GM12878 (cell line): ENCODE results near the gene MPEG1. TPM values are rescaled to one million over a fixed set of nuclear protein-coding genes. Genes with fewer than 3 reads are reported as not detected.

Experiments used
- ATAC-seq: fragments of 200-7000 bp; cut with Tn5 transposase; 3 replicates; pipeline ENCODE4 v1.9.1; 2020; ENCODE audit warnings: mild to moderate bottlenecking, moderate library complexity
- BruUV-seq: library from RNA; stranded (reverse); fragments of 400-500 nt; replicated peaks from 2 replicates; lab custom pipeline; 2021; lab: Mats Ljungman, UMichigan
- CTCF ChIA-PET: fragments of 300-600 bp; sonication (Branson Sonifier 250); formaldehyde crosslinking; extraction: SDS; loops from one replicate; lab custom pipeline; 2021; ENCODE audit warnings: inconsistent platforms; lab: Yijun Ruan, JAX
- POLR2A ChIA-PET: fragments of 350-600 bp; formaldehyde crosslinking; extraction: SDS; loops from one replicate; lab custom pipeline; 2021; ENCODE audit warnings: inconsistent platforms; lab: Charles Lee
- RAD21 ChIA-PET: fragments of 300-600 bp; sonication (Branson Sonifier 250); formaldehyde crosslinking; loops from one replicate; lab custom pipeline; 2023; ENCODE audit warnings: antibody characterized with exemption; ENCODE audit not compliant: unreplicated experiment; lab: Charles Lee
- SMC1A ChIA-PET: fragments of 300-600 bp; sonication (Branson Sonifier 250); formaldehyde crosslinking; loops from one replicate; lab custom pipeline; 2023; ENCODE audit not compliant: unreplicated experiment, uncharacterized antibody; lab: Charles Lee
- DNase-seq: peaks from one replicate; pipeline ENCODE4 v3.0.0-alpha.2; 2011; ENCODE audit warnings: low read depth, low spot score
- FAIRE-seq: peaks from 3 replicates; lab custom pipeline; 2011; peaks lifted over from hg19 to GRCh38; lab: Jason Lieb, UNC
- H2AFZ ChIP-seq: 2 replicates; pipeline ENCODE4 v1.6.0; 2011; ENCODE audit warnings: low read depth, low read length, control low read depth; ENCODE audit not compliant: control insufficient read depth
- H3K27ac ChIP-seq: 2 replicates; pipeline ENCODE4 v1.5.1; 2011; ENCODE audit warnings: control low read depth; ENCODE audit not compliant: control insufficient read depth, insufficient read depth
- H3K27me3 ChIP-seq, 2 experiments: replicated peaks in 1 of 2; 2 replicates each; pipeline versions ENCODE4 v1.6.0 to v1.6.1; 2011; ENCODE audit warnings: low read length in 1 of 2; ENCODE audit not compliant: control insufficient read depth in 2 of 2, insufficient read depth in 2 of 2
- H3K36me3 ChIP-seq, 2 experiments: 2 replicates each; pipeline ENCODE4 v1.5.1; 2011; ENCODE audit warnings: low read length in 1 of 2; ENCODE audit not compliant: control insufficient read depth in 2 of 2, insufficient read depth in 2 of 2
- H3K4me1 ChIP-seq: 2 replicates; pipeline ENCODE4 v1.6.1; 2011; ENCODE audit warnings: mild to moderate bottlenecking, low read length, moderate library complexity, mixed read lengths; ENCODE audit not compliant: control insufficient read depth, insufficient read depth
- H3K4me2 ChIP-seq: 2 replicates; pipeline ENCODE4 v1.6.0; 2011; ENCODE audit warnings: control low read depth; ENCODE audit not compliant: control insufficient read depth, insufficient read depth
- H3K4me3 ChIP-seq: fragments of 200-600 bp; sonication (generic); 2 replicates; pipeline ENCODE4 v1.5.1; 2016
- H3K79me2 ChIP-seq: 2 replicates; pipeline ENCODE4 v1.6.0; 2011; ENCODE audit warnings: low read length; ENCODE audit not compliant: control insufficient read depth, insufficient read depth
- H3K9ac ChIP-seq: 2 replicates; pipeline ENCODE4 v1.8.0; 2011; ENCODE audit warnings: low read length, control low read depth, mixed read lengths; ENCODE audit not compliant: control insufficient read depth, insufficient read depth
- H3K9me3 ChIP-seq: replicated peaks from 3 replicates; pipeline ENCODE4 v1.5.1; 2011; ENCODE audit warnings: mild to moderate bottlenecking, low read length; ENCODE audit not compliant: control insufficient read depth, insufficient read depth
- H4K20me1 ChIP-seq: 2 replicates; pipeline ENCODE4 v1.6.0; 2011; ENCODE audit not compliant: control insufficient read depth, insufficient read depth
- CBX3 ChIP-seq: fragments of 200-600 bp; sonication (generic); IDR thresholded peaks from 2 replicates; pipeline ENCODE4 v1.6.1; 2016; ENCODE audit warnings: low read depth, borderline replicate concordance
- ESRRA ChIP-seq: IDR thresholded peaks from 2 replicates; pipeline ENCODE4 v1.6.1; 2012; ENCODE audit warnings: mild to moderate bottlenecking, low read length, improper control_type of control experiment
- FOXK2 ChIP-seq: fragments of 450-650 bp; IDR thresholded peaks from 2 replicates; pipeline ENCODE4 v1.6.1; 2017; ENCODE audit warnings: mild to moderate bottlenecking, moderate library complexity
- KAT2A ChIP-seq: conservative IDR thresholded peaks from 2 replicates; pipeline ENCODE4 v1.6.1; 2011; ENCODE audit warnings: low read depth, low read length; ENCODE audit not compliant: control insufficient read depth
- WGBS: methylation state at CpG from one replicate; pipeline ENCODE4 v1.1.6; 2016; ENCODE audit warnings: low lambda C conversion rate; ENCODE audit not compliant: insufficient replicate concordance, insufficient coverage; ENCODE audit errors: missing lambda C conversion rate; 5-methylcytosine and 5-hydroxymethylcytosine counted together
- in situ Hi-C: fragments of 300-500 bp; cut with MboI; formaldehyde crosslinking; loops from 9 replicates; pipeline ENCODE4 v1.14.3; 2018; ENCODE audit warnings: mixed read lengths
- intact Hi-C: fragments of 100-400 bp; cut with micrococcal nuclease; formaldehyde crosslinking; loops from one replicate; pipeline ENCODE4 v1.14.2; 2022; ENCODE audit not compliant: unreplicated experiment
- polyA plus RNA-seq, 11 experiments: library from polyadenylated mRNA; depleted of rRNA in 4 of 11; unstranded in 6 of 11; stranded (reverse) in 5 of 11; fragments of >200 nt; fragmentation: Nextera tagmentation in 4 of 11; fragmentation: Illumina TruSeq in 1 of 11; extraction: Ambion mirVana in 4 of 11; extraction: Trizol in 1 of 11; gene quantifications; 1 replicate in 1 of 11; 2 replicates in 10 of 11; pipeline versions ENCODE4 v1.2.1 to v1.2.3, GENCODE V29; 2011 to 2016; ENCODE audit warnings: inconsistent platforms in 2 of 11, missing spikeins in 2 of 11, low read depth in 1 of 11
- total RNA-seq, 4 experiments: library from RNA; depleted of rRNA in 3 of 4; stranded (reverse); fragments of >200 nt in 3 of 4; fragmentation: Illumina TruSeq in 1 of 4; extraction: Trizol in 1 of 4; gene quantifications; 2 replicates each; pipeline versions ENCODE4 v1.2.1 to v1.2.3, GENCODE V29; 2013 to 2021

MPEG1 gene
- total and polyA plus RNA-seq, 10 of the 15 experiments (the other 5 are each of a cell fraction or from before 2014, with no cell fraction given), result 1.3 to 15.6 (median 11.7) TPM; not detected in 1

DNA sequence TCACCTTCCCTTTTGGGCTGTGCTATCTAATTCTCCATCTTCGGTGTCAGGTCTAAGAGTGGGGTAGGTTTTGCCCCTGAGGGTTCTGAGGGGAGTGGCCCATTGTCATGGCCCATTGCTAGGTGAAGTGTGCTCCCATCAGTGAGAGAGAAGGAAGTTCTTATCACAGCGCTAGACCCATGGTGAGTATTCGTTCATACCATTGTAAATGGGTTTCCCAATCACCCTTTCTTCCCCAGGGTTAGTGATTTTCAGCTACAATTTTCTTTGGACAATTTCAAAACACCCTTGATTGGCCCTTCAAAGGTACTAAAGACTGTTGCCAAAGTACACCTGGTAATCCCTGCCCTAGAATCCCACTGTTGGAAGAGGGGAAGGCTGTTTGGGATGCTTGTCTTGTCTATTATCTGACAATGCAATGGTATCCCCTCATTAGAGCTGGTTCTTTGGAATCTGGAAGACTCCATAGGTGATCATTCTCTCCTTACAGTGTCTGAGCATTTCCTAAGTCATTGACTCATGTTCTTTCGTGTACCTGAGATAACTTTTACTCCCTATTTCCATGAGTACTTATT lies 20.2 kb downstream of the MPEG1 start:
- BruUV-seq, result no TSS peak
- CTCF ChIA-PET, result interaction anchor here (0.6 to 33.5 kb wide), 3 partner anchors 6 to 617 kb away, joined by 3 to 1180 read pairs (median 1180); partner anchors contain the start of genes DTX4, LPXN and MPEG1
- POLR2A ChIA-PET, result interaction anchor here (0.8 kb wide), 1 partner anchor 15 kb away, joined by 3 read pairs; no protein-coding TSS in a partner anchor
- H3K9ac ChIP-seq, result no peak overlapping the region
- TF ChIP-seq KAT2A (no peak), CBX3 (no peak)
- no peaks in the 10 kb centered on the region for H3K27me3 ChIP-seq
- no peaks in the 10 kb centered on the region for H4K20me1 ChIP-seq
- RAD21 ChIA-PET, result interaction anchor here (1.5 kb wide), 1 partner anchor 18 kb away, joined by 4 read pairs; no protein-coding TSS in a partner anchor
- peaks cover 5% of the 10 kb centered on the region for H3K4me1 ChIP-seq
- no peaks in the 10 kb centered on the region; the same call in none of the 2 replicates for H3K79me2 ChIP-seq
- H2AFZ ChIP-seq, result no peak overlapping the region
- intact Hi-C loops, result no loop called here
- H3K9me3 ChIP-seq, result no peaks in the 10 kb centered on the region; the same call in 2 of the 3 replicates
- WGBS, result 94% methylated on average over 4 of the region's 4 CpGs
- H3K27ac ChIP-seq, result no peak overlapping the region
- SMC1A ChIA-PET, result interaction anchor here (0.7 to 1.2 kb wide), 4 partner anchors 8 to 34 kb away, joined by 3 read pairs; no protein-coding TSS in a partner anchor
- no peak overlapping the region for H3K4me2 ChIP-seq
- FAIRE-seq (no peak), DNase-seq (no peak), ATAC-seq (no peak)
- no peak overlapping the region for H3K4me3 ChIP-seq
- in situ Hi-C loops, result loop anchor here (25.0 kb wide), 1 partner anchor 1570 kb away; the partner anchor contains the start of gene MS4A15
- peaks cover 28 to 34% of the 10 kb centered on the region in 2 experiments; a peak in 3 of 4 replicates for H3K36me3 ChIP-seq

DNA sequence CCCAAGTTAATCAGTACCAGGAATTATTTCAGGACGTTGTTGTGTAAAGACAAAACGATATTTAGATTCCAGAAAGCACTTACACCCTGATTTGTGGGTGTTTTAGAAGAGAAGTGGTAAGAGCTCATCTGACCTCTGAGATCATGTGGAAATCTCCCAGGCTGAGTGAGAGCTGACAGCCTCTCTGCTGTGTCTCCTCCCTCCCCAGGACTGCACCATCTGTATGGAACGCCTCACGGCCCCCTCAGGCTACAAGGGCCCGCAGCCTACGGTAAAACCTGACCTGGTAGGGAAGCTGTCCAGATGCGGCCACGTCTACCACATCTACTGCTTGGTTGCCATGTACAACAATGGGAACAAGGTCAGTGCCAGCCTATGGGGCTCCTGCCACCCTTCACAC lies 20.8 kb downstream of the MPEG1 start:
- DNase-seq (no peak), ATAC-seq (no peak), FAIRE-seq (no peak)
- Histone ChIP-seq H4K20me1 (no peaks in the 10 kb centered on the region), H2AFZ (no peak overlapping the region), H3K27ac (no peak overlapping the region), H3K27me3 (no peaks in the 10 kb centered on the region), H3K4me3 (no peak overlapping the region)
- CTCF ChIA-PET, result interaction anchor here (0.6 to 33.5 kb wide), 3 partner anchors 7 to 616 kb away, joined by 3 to 1180 read pairs (median 1180); partner anchors contain the start of genes DTX4, LPXN and MPEG1
- 90% methylated on average over 8 of the region's 8 CpGs for WGBS
- SMC1A ChIA-PET, result interaction anchor here (0.6 to 1.4 kb wide), 7 partner anchors 9 to 993 kb away, joined by 3 to 4 read pairs (median 3); no protein-coding TSS in a partner anchor
- TF ChIP-seq ESRRA (no peak), FOXK2 (no peak)
- TF ChIP-seq, all 136 proteins: peak for 0
- POLR2A ChIA-PET, result interaction anchor here (0.8 kb wide), 1 partner anchor 14 kb away, joined by 3 read pairs; no protein-coding TSS in a partner anchor
- RAD21 ChIA-PET, result interaction anchor here (0.8 to 1.5 kb wide), 3 partner anchors 15 to 19 kb away, joined by 3 to 5 read pairs (median 4); no protein-coding TSS in a partner anchor
- no peak overlapping the region for H3K9ac ChIP-seq
- peaks cover 1% of the 10 kb centered on the region for H3K79me2 ChIP-seq
- in situ Hi-C loops, result loop anchor here (25.0 kb wide), 1 partner anchor 1570 kb away; the partner anchor contains the start of gene MS4A15
- intact Hi-C loops, result no loop called here
- no TSS peak for BruUV-seq
- H3K9me3 ChIP-seq, result no peaks in the 10 kb centered on the region; the same call in 2 of the 3 replicates
- peaks cover 30 to 37% of the 10 kb centered on the region in 2 experiments; a peak in 3 of 4 replicates for H3K36me3 ChIP-seq
- no peak overlapping the region for H3K4me2 ChIP-seq
- H3K4me1 ChIP-seq, result peaks cover 5% of the 10 kb centered on the region; the same call in 1 of the 2 replicates
